Renal pelvis (tissue), 4 donors: ENCODE measurements around the gene SHANK3. TPM values are rescaled to one million over a fixed set of nuclear protein-coding genes. Genes with fewer than 3 reads are reported as not detected.
"Not testable (repeated sequence)": the region's sequence is repeated elsewhere in the genome, so short reads cannot be mapped to it uniquely, and the experiment has no call there.

Experiments
- DNase-seq: peaks from one replicate; pipeline ENCODE4 v3.0.0-alpha.2; 2013
- polyA plus RNA-seq, 3 donors: library from polyadenylated mRNA; unstranded; fragments of 120-200 nt; gene quantifications; one replicate each; pipeline ENCODE4 v1.2.1, GENCODE V29; 2013; ENCODE audit not compliant: insufficient read length in 3 of 3

Gene SHANK3
- polyA plus RNA-seq, 3 donors: 19.1 to 27.2 (median 19.6) TPM

GRCh38 chr22:50643021-50643820 is 29.4 kb upstream of the SHANK3 start:
- not testable (repeated sequence) for DNase-seq

DNA sequence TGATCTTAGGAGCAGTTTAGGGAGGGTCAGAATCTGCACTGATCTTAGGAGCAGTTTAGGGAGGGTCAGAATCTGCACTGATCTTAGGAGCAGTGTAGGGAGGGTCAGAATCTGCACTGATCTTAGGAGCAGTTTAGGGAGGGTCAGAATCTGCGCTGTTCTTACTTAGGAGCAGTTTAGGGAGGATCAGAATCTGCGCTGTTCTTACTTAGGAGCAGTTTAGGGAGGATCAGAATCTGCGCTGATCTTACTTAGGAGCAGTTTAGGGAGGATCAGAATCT is 28.9 kb upstream of the SHANK3 start:
- DNase-seq: not testable (repeated sequence)

- no peak for DNase-seq
Measured at GRCh38 chr22:50653256-50653655, 19.4 kb upstream of the SHANK3 start.

- DNase-seq: not testable (repeated sequence)
Measured at GRCh38 chr22:50654664-50655063, 18.0 kb upstream of the SHANK3 start.

DNA sequence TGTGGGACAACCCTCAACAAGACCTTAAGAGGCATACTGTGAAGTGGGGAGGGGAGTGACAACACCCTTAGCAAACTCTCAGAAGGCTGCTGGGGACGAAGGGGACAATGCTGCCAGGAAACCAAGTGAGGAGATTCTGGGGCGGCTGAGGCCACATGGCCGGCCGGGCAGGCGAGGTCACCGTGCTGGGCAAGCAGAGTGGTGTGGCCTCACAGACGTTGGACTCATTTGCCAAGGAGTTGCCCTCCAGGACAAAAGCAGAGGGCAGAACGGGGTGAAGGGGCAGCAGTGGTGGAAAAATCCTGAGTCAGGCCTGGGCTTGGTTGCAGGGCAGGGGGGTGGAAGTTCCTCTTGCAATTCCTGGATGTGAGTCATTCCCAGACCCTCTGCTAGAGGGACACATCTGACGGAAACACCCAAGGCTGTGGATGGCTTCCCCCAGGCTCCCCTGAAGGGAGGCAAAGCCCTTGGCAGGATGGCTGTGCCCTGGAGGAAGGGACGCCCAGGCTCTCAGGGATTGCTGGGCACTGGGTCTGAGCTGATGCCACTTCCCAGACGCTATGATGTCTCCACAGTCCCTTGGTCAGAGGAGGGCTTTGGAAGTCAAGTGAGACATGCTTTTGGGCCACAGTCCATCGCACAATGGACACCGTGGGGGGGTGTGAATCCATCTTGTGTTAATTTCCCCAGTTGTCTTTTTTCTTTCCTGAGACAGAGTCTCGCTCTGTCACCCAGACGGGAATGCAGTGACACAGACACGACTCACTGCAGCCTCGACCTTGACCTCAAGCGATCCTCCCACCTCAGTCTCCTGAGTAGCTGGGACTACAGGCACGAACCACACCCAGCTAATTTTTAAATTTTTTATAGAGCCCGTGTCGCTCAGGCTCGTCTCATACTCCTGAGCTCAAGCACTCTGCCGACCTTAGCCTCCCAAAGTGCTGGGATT is 16.2 kb upstream of the SHANK3 start:
- DNase-seq: peak; percentile 35

DNA sequence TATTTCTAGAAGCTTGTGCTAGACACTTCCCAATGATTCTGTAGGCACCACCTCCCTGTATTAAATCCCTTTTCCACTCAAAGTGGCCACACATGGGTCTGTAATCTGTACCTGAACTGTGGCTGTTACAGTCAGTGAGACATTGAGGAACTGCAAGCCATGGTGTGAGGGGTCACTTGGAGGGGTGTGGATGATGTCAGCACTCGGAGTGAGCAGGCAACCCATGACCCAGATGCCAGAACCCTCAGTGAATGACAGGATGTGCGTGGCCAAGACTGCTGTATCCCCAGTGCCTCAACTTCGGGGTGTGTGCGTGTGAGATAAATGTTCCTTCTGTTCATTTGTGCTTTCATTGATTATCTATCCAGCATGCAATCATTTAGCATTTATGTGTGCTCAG is 14.7 kb upstream of the SHANK3 start:
- no peak for DNase-seq

- DNase-seq: not testable (repeated sequence)
Measured at GRCh38 chr22:50659711-50660110, 12.9 kb upstream of the SHANK3 start.

- no peak for DNase-seq
Measured at GRCh38 chr22:50660306-50660705, 12.3 kb upstream of the SHANK3 start.

- DNase-seq: no peak
Measured at GRCh38 chr22:50665212-50665611, 7.4 kb upstream of the SHANK3 start.

DNA sequence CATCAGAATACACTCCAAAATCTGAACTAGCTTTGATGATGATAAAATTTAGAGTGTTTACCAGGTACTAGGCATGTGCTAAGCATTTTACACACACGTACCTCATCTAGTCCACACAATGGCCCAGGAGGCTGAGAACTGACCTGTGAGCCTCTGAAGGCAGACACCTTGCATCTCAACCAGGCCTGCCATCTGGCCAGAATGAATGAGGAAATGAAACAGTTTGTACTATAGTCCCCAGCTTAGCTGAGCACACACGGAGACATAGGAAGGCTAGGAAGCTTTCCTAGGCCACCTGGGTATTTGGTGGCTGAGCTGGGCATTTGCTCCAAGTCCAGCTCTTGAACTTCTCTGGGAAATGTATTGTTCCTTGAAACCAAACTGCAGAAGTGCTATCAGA is 6.9 kb upstream of the SHANK3 start:
- no peak for DNase-seq

- DNase-seq: no peak
Measured at GRCh38 chr22:50670513-50670912, 2.1 kb upstream of the SHANK3 start.

- no peak for DNase-seq
Measured at GRCh38 chr22:50670914-50671538, 1.6 kb upstream of the SHANK3 start.

DNA sequence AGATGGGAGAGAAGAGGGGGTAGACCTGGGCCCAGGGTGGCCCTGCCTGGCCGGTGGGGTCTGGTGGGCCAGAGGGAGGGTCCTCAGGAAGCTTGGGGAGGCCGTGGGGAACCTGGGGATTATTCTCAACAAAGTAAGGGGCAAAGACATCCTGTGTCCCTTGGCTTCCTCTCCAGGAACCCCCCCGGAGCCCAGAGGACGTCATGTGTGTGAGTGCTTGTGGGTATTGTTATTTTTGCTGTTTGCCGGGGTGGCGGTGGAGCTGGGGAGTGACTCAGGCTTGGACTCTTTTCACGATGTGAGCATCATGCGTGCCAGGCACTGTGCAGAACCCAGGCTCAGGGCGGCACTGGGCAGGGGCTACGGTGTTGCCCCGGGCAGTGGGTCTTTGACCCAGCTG is 982 bp upstream of the SHANK3 start:
- DNase-seq: no peak

DNA sequence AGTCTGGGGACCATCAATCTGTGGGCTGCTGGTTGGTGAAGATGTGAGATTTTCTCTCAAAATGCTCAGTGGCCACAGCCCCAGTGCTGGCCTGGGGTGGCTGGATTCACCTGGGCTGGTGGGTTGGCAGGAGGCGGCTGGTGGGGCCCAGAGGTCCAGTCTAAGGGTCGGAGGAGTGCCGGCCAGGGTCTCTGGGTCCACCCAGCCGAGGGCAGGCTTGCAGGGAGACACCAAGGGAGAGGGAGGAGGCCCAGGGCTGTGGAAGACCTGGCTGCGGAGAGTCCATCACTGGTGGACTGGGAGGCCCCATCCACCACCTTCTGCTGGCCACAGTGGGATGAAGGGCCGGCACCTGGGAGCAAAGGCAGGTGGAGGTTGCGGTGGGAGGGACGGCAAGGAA is 582 bp upstream of the SHANK3 start:
- DNase-seq: no peak

DNA sequence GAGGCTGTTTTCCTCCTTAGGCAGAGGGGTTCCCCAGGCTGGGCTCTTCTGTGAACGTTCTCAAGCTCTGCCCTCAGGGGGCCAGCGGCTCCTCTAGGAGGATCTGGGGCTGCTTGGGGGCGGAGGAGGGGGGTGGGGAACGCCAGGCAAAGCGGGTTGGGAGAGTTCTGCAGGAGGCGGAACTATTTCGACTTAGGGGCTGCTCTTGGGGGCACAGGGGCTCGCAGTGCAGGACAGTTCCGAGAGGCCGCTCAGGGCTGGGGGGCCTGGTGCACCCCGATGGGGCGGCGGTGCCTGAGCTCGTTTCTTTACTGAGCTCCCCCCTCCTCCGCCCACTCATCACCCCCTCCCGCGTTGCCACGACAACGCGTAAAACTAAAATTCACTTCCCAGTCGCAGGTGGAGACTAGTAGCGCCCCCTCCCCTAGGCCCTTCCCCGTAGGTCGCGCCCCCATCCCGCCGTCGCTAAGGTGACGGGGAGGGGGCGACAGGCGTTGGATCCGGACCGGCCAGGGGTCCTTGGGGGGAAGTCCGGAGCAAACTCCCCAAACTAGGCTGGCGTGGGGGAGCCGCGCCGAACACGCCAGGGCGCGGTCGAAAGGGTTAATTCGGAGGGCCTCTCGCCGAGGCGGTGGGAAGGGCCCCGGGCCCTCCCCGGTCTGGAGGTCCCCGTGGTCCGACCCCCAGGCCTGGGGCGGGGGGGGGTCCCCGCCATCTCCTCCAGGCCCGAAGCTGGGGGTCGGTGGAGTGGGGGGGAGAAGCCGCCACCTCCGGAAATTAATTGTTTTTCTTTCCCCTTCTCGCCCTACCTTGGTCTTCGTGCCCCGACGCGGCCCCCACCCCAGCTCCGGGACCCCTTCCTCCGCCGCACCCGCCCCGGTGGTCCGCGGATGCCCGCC is 857 bp downstream of the SHANK3 start:
- DNase-seq: no peak

- no peak for DNase-seq
Measured at GRCh38 chr22:50674130-50674500, 1.5 kb downstream of the SHANK3 start.

- DNase-seq: peak; percentile 69
Measured at GRCh38 chr22:50674606-50675552, 2.3 kb downstream of the SHANK3 start.

GRCh38 chr22:50675553-50676179 is 3.0 kb downstream of the SHANK3 start:
- DNase-seq: no peak

GRCh38 chr22:50676180-50676636 is 3.6 kb downstream of the SHANK3 start:
- DNase-seq: no peak
